ENCODE measurements around the gene CEP164. TPM values are rescaled to one million over a fixed set of nuclear protein-coding genes. Genes with fewer than 3 reads are reported as not detected.
A peak's percentile ranks its signal among the peaks of the same experiment; 100 is the strongest.

Gene CEP164
- polyA plus RNA-seq (ENCODE audit: insufficient read length in 4 of 4), result 10 to 100 TPM; 22.7 to 43.0 (median 27.0) TPM

DNA sequence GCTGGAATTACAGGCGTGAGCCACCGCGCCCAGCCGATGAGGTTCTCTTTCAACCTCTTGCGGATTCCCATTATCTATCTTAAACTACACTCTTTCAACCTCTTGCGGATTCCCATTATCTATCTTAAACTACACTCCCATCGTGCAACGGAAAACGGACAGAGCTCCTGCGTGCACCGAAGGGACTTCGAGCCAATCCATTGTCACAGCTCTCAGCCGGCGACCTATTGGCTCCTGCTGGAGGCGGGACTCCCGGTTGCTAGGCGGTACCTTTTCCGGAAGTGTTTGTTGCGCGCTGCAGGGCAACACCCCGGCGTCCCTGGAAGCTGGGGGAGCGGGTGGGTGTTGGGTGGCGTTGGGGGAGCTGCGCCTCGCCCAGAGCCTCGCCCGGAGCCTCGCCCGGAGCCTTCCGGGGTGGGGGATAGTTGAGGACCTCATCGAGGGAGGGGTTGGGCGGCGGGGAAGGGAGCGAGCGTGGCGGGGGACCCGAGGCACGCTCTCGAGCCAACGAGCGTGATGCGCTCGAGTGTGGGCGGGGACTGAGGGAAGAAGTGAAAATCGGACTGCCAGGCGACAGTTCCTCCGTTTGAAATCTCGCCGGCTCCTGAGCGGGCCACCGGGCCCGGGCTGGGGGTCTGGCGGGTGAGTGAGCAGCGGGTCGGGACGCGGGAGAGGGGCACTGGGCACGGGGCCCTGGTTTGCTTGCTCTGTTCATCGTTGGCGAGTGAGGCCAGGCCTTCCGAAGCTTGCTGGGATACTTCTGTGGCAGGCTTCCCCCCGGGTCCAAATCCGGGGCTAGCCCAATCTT is at the start of gene CEP164:
Gene CEP164 (plus strand): TSS at position 288 of the 808 bp plus-strand sequence. CDS start 10,733 bp downstream, outside the sequence.
- peak; percentile 88 to 92 (median 90) for DNase-seq (ENCODE audit: low read depth in 4 of 4, low spot score in 3 of 4)

DNA sequence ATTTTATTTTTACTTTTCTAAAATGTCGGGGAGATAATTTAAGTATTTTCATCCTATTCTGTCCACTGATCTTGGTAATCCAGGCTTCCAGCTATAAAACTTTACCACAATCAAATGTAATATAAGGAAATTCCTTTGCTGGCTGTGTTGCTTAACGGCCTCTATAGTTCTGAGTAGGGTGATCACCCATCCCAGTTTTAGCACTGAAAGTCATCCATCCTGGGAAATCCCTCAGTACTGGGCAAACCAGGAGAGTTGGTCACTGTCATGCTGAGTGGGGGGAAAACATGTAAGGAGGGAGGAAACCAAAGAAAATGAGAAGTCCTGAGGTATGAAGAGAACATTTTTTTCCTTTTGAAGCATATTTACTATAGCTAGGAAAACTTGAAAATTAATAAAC is 49.3 kb upstream of the CEP164 start:
- no peak for DNase-seq (ENCODE audit: low read depth in 4 of 4, low spot score in 3 of 4)

DNA sequence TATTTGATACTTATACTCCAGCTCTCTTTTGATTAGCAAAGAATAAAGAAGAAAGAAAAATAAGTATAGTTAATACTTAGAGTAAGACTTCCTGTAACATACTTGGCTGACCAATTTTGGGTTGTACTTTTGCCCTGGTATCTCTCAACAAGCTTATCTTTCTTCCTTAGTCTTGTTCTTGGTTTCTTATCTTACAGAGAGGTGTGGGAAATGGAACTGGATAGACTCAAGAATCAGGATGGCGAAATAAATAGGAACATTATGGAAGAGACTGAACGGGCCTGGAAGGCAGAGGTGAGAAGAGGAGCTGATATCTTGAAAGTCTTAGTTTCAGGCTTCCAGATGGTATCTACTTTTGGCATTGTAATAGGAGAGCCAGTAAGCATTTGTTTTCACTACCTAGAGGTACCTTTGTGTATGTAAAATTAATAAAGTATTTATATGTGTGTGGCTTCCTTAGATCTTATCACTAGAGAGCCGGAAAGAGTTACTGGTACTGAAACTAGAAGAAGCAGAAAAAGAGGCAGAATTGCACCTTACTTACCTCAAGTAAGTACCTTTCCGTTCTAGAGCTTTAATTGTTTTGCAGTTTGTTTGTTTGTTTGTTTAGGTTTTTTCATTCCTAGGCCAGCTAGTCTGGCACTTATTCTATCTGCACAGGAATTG is 47.8 kb upstream of the CEP164 start:
- no peak for DNase-seq (ENCODE audit: low read depth in 4 of 4, low spot score in 3 of 4)

DNA sequence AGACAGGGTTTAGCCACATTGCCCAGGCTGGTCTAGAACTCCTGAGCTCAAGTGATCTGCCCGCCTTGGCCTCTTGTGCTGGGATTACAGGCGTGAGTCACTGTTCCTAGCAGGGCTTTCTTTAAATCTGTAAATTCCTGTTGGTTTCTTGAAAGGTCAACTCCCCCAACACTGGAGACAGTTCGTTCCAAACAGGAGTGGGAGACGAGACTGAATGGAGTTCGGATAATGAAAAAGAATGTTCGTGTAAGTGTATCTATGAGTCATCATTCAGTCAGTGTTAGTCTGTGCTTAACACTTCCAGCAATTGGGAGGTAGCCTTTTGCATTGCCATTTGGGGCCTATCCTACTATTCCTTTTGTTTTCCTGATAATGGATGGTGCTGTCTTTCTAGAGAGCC is 46.5 kb upstream of the CEP164 start:
- DNase-seq (ENCODE audit: low read depth in 4 of 4, low spot score in 3 of 4), result no peak

DNA sequence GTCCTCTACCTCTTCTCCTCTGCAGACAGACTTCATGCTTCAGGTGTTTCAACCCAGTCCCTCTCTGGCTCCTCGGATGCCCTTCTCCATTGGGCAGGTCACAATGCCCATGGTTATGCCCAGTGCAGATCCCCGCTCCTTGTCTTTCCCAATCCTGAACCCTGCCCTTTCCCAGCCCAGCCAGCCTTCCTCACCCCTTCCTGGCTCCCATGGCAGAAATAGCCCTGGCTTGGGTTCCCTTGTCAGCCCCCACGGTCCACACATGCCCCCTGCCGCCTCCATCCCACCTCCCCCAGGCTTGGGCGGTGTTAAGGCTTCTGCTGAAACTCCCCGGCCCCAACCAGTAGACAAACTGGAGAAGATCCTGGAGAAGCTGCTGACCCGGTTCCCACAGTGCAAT is 45.8 kb upstream of the CEP164 start:
- DNase-seq (ENCODE audit: low read depth in 4 of 4, low spot score in 3 of 4), result no peak

DNA sequence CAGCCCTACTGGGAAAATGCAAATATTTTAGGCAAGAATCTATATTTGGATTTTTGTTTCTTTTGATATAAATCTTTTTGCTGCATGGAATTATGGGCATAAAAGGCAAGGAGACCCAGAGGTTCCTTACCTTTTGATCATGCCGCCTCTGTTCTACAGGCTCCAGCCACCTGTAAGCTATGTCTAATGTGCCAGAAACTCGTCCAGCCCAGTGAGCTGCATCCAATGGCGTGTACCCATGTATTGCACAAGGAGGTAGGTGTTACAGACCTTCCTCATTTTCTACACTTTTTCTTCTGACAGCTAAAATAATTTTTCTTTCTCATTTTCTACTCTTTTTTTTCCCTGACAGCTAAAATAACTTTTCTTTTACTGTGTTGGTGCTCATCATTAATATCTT is 44.7 kb upstream of the CEP164 start:
- DNase-seq (ENCODE audit: low read depth in 4 of 4, low spot score in 3 of 4), result no peak

DNA sequence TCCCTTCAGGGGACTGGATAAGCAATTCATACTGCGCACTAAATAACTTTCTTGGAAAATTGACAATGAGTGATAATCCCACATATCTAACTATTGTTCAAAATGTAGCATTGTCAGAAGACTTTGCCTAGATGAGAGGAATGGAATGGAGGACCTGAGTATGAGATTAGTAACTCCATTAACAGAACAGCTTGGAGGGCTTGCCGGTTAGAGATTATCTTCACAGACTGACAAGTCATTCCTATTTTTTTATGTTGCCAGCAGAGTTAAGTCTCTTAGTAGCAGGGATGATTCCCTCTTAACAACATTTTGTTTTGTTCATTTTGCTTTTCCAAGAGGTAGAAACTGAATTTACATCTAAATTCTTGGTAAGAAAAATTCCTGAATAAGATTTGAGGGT is 43.6 kb upstream of the CEP164 start:
- DNase-seq (ENCODE audit: low read depth in 4 of 4, low spot score in 3 of 4), result no peak

DNA sequence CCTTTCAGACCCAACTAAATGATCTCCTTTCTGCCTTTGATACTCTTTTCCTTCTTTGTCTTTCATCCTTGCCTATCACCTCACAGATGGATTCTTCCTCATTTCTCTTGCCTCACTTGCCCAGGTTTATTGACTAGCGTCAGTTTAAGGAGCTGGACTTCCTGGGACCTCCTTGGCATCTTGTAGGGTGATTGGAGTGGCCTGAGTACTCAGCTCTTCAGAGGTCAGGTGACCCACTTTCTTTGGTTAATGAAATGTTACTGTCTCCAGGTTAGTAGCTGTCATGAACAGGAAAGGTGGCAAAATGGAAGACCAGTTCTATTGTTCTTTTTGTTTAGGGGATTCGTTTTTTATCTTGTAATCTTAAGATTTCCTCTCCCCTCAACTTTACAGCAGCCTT is 41.1 kb upstream of the CEP164 start:
- no peak for DNase-seq (ENCODE audit: low read depth in 4 of 4, low spot score in 3 of 4)

DNA sequence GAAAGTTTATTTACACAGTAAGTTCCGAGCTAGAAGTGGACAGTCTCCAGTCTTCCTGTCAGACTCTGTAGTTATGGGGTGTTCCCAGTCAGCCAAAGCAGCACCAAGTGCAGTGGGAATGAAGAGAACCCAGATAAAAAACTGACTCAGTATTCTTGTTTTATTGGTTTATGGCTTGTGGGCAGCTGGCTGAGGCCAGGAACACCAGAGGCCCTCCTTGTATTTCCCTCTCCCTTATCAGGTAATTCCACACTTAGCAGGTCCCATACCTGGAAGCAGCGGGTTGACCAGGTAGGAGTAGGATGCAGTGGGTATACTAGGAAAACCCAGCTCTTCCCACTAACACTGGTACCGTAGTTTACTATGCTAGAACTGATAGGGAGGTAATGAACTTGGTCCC is 40.0 kb upstream of the CEP164 start:
- DNase-seq (ENCODE audit: low read depth in 4 of 4, low spot score in 3 of 4), result no peak

DNA sequence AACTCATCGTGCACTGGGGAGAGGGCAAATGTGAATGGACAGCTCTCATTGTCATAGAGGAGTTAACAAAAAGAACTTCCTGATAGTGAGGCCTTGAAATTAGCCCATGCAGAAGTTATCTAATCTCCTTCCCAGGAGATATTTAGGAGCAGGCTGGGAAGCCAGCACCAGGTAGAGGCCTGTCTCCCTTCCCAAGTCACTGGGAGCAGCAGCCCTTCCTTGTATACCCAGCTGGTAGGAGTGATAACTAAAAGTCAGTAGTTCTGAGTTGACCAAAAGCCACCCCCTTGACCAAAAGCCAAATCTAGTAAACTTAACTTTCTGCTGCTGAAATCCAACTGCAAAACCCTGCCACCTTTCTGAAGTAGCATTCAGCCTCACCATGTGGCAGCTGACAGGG is 37.9 kb upstream of the CEP164 start:
- no peak for DNase-seq (ENCODE audit: low read depth in 4 of 4, low spot score in 3 of 4)

DNA sequence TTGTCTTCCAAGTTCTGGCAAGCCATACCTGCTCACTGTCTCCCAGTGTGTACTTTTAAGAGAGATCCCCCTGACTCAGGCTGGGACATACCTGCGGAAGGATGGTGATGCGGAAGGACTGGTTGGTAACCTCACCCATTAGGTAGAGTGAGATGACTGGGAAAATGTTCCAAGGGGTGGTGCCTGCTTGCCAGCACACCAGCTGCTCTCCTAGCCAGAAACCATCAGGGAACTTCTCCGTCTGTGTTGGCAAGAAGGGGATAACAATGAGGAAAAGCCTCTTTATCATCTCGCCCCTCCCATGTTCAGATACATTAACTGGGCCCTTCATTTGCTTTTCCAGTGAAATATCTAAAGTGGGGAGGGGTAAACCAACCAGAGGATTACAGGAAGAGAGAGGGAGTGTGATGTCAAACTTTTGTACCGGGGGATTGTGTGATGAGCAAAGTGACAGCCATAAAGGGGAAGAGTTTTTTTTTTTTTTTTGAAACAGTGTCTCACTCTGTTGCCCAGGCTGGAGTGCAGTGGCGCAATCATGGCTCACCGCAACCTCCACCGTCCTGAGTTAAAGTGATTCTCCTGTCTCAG is 36.8 kb upstream of the CEP164 start, which contains the start of gene BACE1-AS:
Gene BACE1-AS (plus strand): TSS at position 538 of the 588 bp plus-strand sequence.
- no peak for DNase-seq (ENCODE audit: low read depth in 4 of 4, low spot score in 3 of 4)

DNA sequence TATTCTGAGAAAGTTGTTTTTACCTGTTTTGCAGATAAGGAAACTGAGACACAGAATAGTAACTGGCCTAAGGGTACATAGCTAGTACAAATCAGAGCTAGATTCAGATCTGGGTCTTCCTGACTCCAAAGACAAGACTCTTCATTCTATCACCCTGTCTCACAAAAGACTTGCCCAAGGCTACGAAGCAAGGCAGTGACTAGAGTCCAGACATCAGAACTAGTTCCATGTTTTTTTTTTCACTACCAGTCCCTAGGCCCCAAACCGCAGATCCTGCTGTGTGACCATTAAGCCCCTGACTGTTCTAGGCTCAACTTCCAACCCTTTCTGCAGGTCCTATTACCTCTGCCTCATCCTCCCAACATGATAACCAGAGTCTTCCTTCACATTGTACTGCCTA is 35.0 kb upstream of the CEP164 start:
- no peak for DNase-seq (ENCODE audit: low read depth in 4 of 4, low spot score in 3 of 4)

DNA sequence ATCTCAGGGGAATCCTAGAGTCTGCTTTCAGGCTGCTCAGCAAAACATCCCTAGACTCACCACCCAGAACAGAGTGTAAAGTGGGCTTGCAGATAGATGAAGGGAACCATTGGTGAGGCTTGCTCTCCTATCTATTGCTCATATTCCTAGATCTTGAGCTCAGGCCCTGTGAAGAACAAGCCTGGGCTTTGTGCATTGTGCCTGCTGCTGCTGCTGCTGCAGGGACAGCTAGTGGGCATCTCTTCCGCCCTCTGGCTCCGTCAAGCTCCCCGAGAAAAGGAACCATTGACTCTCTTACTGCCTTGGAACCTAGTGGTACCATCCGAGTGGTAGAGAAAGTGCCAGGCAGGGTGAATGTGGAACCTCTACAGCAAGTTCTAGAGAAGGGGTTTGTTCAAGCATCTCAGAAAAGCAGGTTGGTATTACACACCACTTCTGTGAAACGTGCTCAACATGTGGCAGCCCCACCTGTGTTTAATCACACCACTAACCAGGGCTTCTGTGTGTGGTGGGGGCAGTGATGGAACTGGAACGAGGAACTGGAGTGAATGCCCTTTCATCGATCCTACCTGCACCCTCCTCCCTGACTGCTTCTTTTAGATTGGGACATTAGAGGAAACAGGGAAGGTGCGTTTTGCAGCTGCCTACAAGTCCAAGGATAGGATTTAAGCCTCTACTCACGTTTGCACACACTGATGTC is 32.1 kb upstream of the CEP164 start:
- no peak for DNase-seq (ENCODE audit: low read depth in 4 of 4, low spot score in 3 of 4)

DNA sequence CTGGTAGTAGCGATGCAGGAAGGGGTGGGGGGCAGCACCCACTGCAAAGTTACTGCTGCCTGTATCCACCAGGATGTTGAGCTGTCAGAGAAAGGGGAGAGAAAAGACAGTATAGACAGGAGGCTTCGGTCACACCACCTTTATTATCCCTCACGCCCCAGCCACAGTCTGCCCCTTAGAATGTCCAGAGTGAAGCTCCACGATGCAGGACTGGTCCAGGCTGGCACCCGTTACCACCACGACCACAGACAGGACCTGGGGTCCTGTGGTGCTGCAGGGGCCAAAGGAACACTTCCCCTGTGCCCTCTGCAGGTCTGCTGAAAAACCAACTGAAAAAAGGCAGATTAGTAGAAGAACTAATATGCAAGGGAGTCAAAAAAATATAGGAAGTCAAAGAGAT is 30.8 kb upstream of the CEP164 start:
- DNase-seq (ENCODE audit: low read depth in 4 of 4, low spot score in 3 of 4), result no peak

DNA sequence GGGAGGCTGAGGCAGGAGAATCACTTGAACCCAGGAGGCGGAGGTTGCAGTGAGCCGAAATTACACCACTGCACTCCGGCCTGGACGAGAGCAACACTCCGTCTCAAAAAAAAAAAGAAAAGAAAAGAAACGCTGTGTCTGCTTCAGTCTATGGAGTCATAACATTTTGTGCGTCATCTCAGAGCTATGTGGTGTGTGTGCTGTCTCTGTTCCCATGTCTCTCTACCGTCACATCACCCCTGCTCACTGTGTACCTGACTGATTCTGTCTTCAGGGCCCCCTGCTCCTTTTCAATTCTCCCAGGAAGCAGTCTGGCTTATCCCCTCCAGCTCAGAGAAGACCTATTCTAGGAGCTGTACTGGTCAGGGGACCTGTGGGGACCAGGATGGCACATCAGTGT is 29.5 kb upstream of the CEP164 start:
- DNase-seq (ENCODE audit: low read depth in 4 of 4, low spot score in 3 of 4), result no peak

DNA sequence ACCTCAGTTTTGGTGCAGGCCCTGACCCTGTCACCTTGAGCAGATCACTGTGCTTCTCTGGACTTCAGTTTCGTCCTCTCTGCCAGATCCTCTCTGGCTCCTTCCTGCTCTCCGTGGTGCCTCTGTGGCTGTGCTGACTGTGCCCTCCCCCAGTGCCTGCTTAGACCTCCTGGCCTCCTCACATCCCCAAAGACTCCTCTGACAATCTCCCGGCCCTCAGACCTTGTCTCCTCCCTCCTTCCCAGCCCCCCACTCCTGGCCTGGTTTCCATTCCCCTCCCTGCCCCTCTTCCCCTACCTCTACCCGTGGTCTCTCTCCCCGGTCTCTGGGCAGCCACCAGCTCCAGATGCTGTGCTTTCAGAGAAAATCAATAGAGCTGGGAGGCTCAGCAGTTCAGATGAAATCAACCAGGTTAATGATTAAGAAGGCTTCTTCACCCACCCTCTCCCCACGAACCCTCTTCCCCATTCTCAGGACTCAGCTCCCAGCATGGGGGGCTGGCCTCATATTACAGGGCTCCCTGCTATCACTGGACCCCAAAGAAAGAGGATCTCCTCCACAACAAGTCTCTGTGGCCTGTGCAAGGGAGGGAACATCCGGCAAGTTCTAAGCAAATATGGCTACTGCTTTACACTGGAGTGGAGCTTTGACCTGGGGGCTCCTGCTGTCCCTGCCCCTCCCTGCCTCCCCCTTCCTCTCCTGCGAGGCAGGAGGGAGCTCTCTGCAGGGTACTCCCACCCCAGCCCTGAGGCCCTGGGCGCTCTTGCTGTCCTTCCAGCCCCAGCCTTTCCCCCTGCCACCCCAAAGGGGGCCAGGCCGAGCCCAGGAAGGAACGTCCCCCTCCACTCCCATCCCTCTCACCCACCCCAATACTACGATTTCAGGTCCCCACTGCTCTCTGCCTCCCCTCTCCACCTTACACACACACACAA is 28.0 kb upstream of the CEP164 start:
- no peak for DNase-seq (ENCODE audit: low read depth in 4 of 4, low spot score in 3 of 4)

DNA sequence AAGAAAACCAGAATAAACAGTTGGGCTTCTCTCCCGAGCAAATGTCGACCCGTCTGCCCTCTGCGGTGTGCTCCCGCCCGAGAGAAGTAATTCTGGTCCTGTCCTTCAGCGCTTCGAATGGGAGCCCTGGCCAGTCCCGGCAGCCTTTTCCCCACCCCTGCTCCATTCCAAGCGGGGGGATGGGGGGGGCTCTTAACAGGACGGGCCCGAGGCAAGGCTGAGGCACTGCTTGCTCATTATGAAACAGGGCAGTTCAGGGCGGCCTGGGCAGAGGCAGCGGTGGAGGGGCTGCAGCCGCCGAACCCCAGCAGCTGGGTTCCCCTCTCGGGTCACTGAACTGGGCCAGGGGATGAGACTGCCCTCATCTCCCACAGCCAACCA is 27.4 kb upstream of the CEP164 start:
- peak in 3 of 4 donors; percentile 61 to 64 (median 61) for DNase-seq (ENCODE audit: low read depth in 4 of 4, low spot score in 3 of 4)

DNA sequence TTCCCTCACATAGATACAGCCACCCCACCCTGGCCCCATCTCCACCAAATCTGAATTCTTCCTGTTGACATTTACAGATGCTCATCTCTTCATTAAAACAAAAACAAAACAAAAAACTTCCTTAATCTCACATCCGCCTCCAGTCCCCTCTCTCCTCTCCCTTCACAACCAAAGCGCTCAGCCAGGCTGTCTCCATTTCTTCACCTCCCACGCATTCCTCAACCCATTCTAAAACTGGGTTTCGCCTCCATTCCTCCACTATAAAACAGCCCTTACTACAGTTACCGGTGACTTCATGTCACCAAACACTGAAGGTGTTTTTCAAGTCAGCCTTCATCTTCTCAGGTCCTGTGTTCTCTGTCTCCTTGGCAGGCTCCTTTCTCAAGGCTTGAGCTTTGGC is 26.9 kb upstream of the CEP164 start:
- peak in 2 of 4 donors; percentile 39 to 48 for DNase-seq (ENCODE audit: low read depth in 4 of 4, low spot score in 3 of 4)

DNA sequence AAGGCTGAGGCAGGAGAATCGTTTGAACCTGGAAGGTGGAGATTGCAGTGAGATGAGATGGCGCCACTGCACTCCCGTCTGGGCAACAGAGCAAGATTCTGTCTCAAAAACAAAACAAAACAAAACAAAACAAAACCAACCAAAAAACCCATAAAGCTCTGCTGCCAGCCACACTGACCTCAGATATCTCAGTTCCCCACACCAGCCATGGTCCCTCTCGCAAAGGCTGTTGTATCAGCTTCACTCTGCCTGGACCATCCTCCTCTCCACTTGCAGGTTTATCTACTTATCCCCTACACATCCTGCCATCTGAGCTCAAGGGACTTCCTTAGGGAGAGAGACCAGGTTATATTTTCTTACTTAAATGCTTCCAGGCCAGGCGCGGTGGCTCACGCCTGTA is 25.4 kb upstream of the CEP164 start:
- no peak for DNase-seq (ENCODE audit: low read depth in 4 of 4, low spot score in 3 of 4)

DNA sequence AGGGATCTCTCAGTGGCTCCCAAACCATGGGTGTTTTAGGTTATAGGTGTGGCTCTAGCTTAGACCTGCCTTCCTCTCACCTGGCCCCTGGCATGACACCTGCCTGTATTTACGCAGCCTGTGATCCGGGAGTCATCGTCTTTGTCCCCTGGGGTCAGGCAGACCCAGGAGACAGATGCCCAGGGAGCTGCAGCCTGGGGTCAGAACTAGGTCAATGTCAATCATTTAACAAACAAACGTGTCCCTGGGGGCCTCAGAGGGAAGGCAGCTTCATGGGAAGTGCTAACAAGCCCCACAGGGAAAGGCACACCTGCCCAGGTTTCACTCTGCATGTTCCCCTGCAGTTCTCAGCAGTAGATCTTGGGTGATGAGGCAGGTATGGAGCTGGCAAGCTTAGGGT is 24.6 kb upstream of the CEP164 start:
- no peak for DNase-seq (ENCODE audit: low read depth in 4 of 4, low spot score in 3 of 4)
